BE2C (cell line): ENCODE data around the gene STRIT1.

ENCODE experiments used
- DNase-seq: peaks from one replicate; pipeline ENCODE4 v3.0.0-alpha.2; 2020
- H3K27me3 ChIP-seq: fragments of 250-450 bp; sonication (Bioruptor Pico); 2 replicates; pipeline ENCODE4 v1.5.1; 2020; ENCODE audit warnings: mild to moderate bottlenecking
- H3K36me3 ChIP-seq: fragments of 250-450 bp; sonication (Bioruptor Pico); 2 replicates; pipeline ENCODE4 v1.5.1; 2020; ENCODE audit warnings: mild to moderate bottlenecking
- H3K4me1 ChIP-seq: fragments of 250-450 bp; sonication (Bioruptor Pico); 2 replicates; pipeline ENCODE4 v1.5.1; 2020
- H3K4me3 ChIP-seq: 2 replicates; pipeline ENCODE4 v1.5.1; 2011; ENCODE audit warnings: low read depth, low read length
- H3K9me3 ChIP-seq: fragments of 250-450 bp; sonication (Bioruptor Pico); 2 replicates; pipeline ENCODE4 v1.5.1; 2020
- CTCF ChIP-seq: IDR thresholded peaks from 2 replicates; pipeline ENCODE4 v1.5.1; 2012; ENCODE audit warnings: mild to moderate bottlenecking, low read depth, low read length

The STRIT1 gene

GRCh38 chr3:155244216-155244615, 49.3 kb downstream of the STRIT1 start:
- no peaks in the 10 kb centered on the region for H3K4me1 ChIP-seq
- no peak for TF ChIP-seq CTCF
- H3K27me3 ChIP-seq = no peaks in the 10 kb centered on the region
- peak; percentile 5 for DNase-seq
- no peaks in the 10 kb centered on the region for H3K36me3 ChIP-seq
- H3K4me3 ChIP-seq = no peak overlapping the region
- H3K9me3 ChIP-seq = no peaks in the 10 kb centered on the region

GRCh38 chr3:155243512-155243921, 50.0 kb downstream of the STRIT1 start:
- Histone ChIP-seq H3K4me1 (no peaks in the 10 kb centered on the region), H3K36me3 (no peaks in the 10 kb centered on the region), H3K4me3 (no peak overlapping the region), H3K9me3 (no peaks in the 10 kb centered on the region), H3K27me3 (no peaks in the 10 kb centered on the region)
- no peak for TF ChIP-seq CTCF
- no peak for DNase-seq

- no peak for TF ChIP-seq CTCF
- no peaks in the 10 kb centered on the region for H3K4me1 ChIP-seq
- no peaks in the 10 kb centered on the region for H3K9me3 ChIP-seq
Observed at GRCh38 chr3:155242342-155242741, 51.1 kb downstream of the STRIT1 start.

GRCh38 chr3:155241579-155241978, 51.9 kb downstream of the STRIT1 start:
- Histone ChIP-seq H3K4me3 (no peak overlapping the region), H3K36me3 (no peaks in the 10 kb centered on the region), H3K9me3 (no peaks in the 10 kb centered on the region), H3K27me3 (no peaks in the 10 kb centered on the region), H3K4me1 (no peaks in the 10 kb centered on the region)
- no peak for DNase-seq
- TF ChIP-seq CTCF = no peak

More at GRCh38 chr3:155242342-155242741, 51.1 kb downstream of the STRIT1 start:
- DNase-seq = no peak
- Histone ChIP-seq H3K4me3 (no peak overlapping the region), H3K36me3 (no peaks in the 10 kb centered on the region), H3K27me3 (no peaks in the 10 kb centered on the region)
